Cardiac septum (tissue), 1 donor: ENCODE data around the gene MSH2. TPM values are rescaled to one million over a fixed set of nuclear protein-coding genes. Genes with fewer than 3 reads are reported as not detected.
"Not testable (repeated sequence)": the region's sequence is repeated elsewhere in the genome, so short reads cannot be mapped to it uniquely, and the experiment has no call there.

Experiments used
- DNase-seq: peaks from one replicate; pipeline ENCODE4 v3.0.0-alpha.2; 2020; ENCODE audit warnings: low spot score
- intact Hi-C: fragments of 100-400 bp; cut with DNase I; formaldehyde crosslinking; loops from one replicate; pipeline ENCODE4 v1.14.0; 2022
- total RNA-seq: library from RNA; stranded (reverse); fragmentation: NEBNext Ultra II Directional; extraction: Animal tissue kit (Norgen Biotek cat#: 25700); gene quantifications from one replicate; pipeline ENCODE4 v1.2.1, GENCODE V29; 2021
- donor health status: DM: no; HTN: no; CAD: no.

Gene MSH2
- total RNA-seq, 1 donor from 2014 or later: 15.6 TPM

- intact Hi-C loops: no loop called here
- no peak for DNase-seq
These were observed 98.6 kb downstream of the MSH2 start for GRCh38 chr2:47501374-47502200.

- DNase-seq, intact Hi-C loops: not testable (repeated sequence)
These were observed 99.5 kb downstream of the MSH2 start for GRCh38 chr2:47502498-47502897.

GRCh38 chr2:47503481-47504070 is 100.6 kb downstream of the MSH2 start:
- DNase-seq: no peak
- intact Hi-C loops: no loop called here

GRCh38 chr2:47504174-47504810 is 101.3 kb downstream of the MSH2 start:
- intact Hi-C loops: no loop called here

GRCh38 chr2:47506024-47506423 is 103.1 kb downstream of the MSH2 start:
- DNase-seq: no peak
- intact Hi-C loops: no loop called here

More at GRCh38 chr2:47504174-47504810, 101.3 kb downstream of the MSH2 start:
- DNase-seq: no peak

- no peak for DNase-seq
- intact Hi-C loops: no loop called here
These were observed 103.5 kb downstream of the MSH2 start for GRCh38 chr2:47506436-47506835.

GRCh38 chr2:47508080-47508479 is 105.1 kb downstream of the MSH2 start:
- no peak for DNase-seq

GRCh38 chr2:47508641-47509040 is 105.7 kb downstream of the MSH2 start:
- DNase-seq: no peak
- intact Hi-C loops: no loop called here

More at GRCh38 chr2:47508080-47508479, 105.1 kb downstream of the MSH2 start:
- intact Hi-C loops: no loop called here

GRCh38 chr2:47509250-47509649 is 106.3 kb downstream of the MSH2 start:
- DNase-seq: no peak
- intact Hi-C loops: no loop called here

- intact Hi-C loops: no loop called here
- no peak for DNase-seq
These were observed 106.9 kb downstream of the MSH2 start for GRCh38 chr2:47509821-47510385.

GRCh38 chr2:47510745-47511144 is 107.8 kb downstream of the MSH2 start:
- intact Hi-C loops: no loop called here
- DNase-seq: no peak

GRCh38 chr2:47512581-47513083 is 109.7 kb downstream of the MSH2 start:
- no peak for DNase-seq
- intact Hi-C loops: no loop called here

GRCh38 chr2:47513981-47514520 is 111.1 kb downstream of the MSH2 start:
- intact Hi-C loops: no loop called here
- DNase-seq: no peak

GRCh38 chr2:47516360-47517104 is 113.6 kb downstream of the MSH2 start:
- no peak for DNase-seq
- intact Hi-C loops: no loop called here

- DNase-seq: no peak
- intact Hi-C loops: no loop called here
These were observed 115.7 kb downstream of the MSH2 start for GRCh38 chr2:47518497-47519146.

GRCh38 chr2:47519147-47519537 is 116.2 kb downstream of the MSH2 start:
- intact Hi-C loops: no loop called here
- no peak for DNase-seq

- intact Hi-C loops: no loop called here
- DNase-seq: no peak
These were observed 116.8 kb downstream of the MSH2 start for GRCh38 chr2:47519604-47520301.

GRCh38 chr2:47520302-47520630 is 117.3 kb downstream of the MSH2 start:
- intact Hi-C loops: no loop called here
- DNase-seq: no peak
